A673 (cell line): ENCODE measurements around the gene TULP3.

Experiments used
- CTCF ChIP-seq: fragments of 300-800, 200-600 bp; sonication (generic); conservative IDR thresholded peaks from 2 replicates; pipeline ENCODE4 v1.5.1; 2017; ENCODE audit warnings: low read depth, mild to moderate bottlenecking, antibody characterized with exemption, low read length, moderate library complexity, mixed read lengths
- EZH2 ChIP-seq: fragments of 200-600 bp; sonication (generic); IDR thresholded peaks from 2 replicates; pipeline ENCODE4 v1.6.1; 2017; ENCODE audit warnings: borderline replicate concordance, low read depth, mild to moderate bottlenecking, mixed read lengths, antibody characterized with exemption, low read length; ENCODE audit not compliant: poor library complexity, severe bottlenecking

- TF ChIP-seq CTCF: no peak
- TF ChIP-seq EZH2: no peak
Observed at GRCh38 chr12:2959192-2959504, 68.5 kb downstream of the TULP3 start, which contains the start of gene TEAD4.
